PC-9 (cell line): Measurements from ENCODE around the gene CALN1.

Source experiments
- EZH2 ChIP-seq: fragments of 200-600 bp; sonication (generic); IDR thresholded peaks from 2 replicates; pipeline ENCODE4 v1.8.0; 2017; ENCODE audit warnings: antibody characterized with exemption, low read depth
- TF ChIP-seq, protein P1 (sequence below): fragments of 200-600 bp; sonication (generic); conservative IDR thresholded peaks from 2 replicates; pipeline ENCODE4 v1.6.1; 2017; ENCODE audit warnings: mixed run types, antibody characterized with exemption, mild to moderate bottlenecking, moderate library complexity

- TF ChIP-seq, protein P1, sequence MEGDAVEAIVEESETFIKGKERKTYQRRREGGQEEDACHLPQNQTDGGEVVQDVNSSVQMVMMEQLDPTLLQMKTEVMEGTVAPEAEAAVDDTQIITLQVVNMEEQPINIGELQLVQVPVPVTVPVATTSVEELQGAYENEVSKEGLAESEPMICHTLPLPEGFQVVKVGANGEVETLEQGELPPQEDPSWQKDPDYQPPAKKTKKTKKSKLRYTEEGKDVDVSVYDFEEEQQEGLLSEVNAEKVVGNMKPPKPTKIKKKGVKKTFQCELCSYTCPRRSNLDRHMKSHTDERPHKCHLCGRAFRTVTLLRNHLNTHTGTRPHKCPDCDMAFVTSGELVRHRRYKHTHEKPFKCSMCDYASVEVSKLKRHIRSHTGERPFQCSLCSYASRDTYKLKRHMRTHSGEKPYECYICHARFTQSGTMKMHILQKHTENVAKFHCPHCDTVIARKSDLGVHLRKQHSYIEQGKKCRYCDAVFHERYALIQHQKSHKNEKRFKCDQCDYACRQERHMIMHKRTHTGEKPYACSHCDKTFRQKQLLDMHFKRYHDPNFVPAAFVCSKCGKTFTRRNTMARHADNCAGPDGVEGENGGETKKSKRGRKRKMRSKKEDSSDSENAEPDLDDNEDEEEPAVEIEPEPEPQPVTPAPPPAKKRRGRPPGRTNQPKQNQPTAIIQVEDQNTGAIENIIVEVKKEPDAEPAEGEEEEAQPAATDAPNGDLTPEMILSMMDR = no peak
- no peak for TF ChIP-seq EZH2
Measured at GRCh38 chr7:72336632-72337389, 75.3 kb downstream of the CALN1 start.
